Glomerular endothelial cell (primary cell): ENCODE results near the gene LRCH1. TPM values are rescaled to one million over a fixed set of nuclear protein-coding genes. Genes with fewer than 3 reads are reported as not detected.
"Not testable (repeated sequence)": the region's sequence is repeated elsewhere in the genome, so short reads cannot be mapped to it uniquely, and the experiment has no call there.

Experiments
- DNase-seq: peaks from one replicate; pipeline ENCODE4 v3.0.0-alpha.2; 2011; ENCODE audit warnings: low read depth, low spot score; ENCODE audit errors: extremely low read depth
- total RNA-seq: library from RNA; depleted of rRNA; stranded (reverse); fragments of >200 nt; gene quantifications from 2 replicates; pipeline ENCODE4 v1.2.3, GENCODE V29; 2015

LRCH1 gene
- total RNA-seq, 1 donor from 2014 or later = 36.8 TPM

- DNase-seq = no peak
Measured at GRCh38 chr13:46745706-46746105, 192.7 kb downstream of the LRCH1 start.

GRCh38 chr13:46747031-46747820, 194.3 kb downstream of the LRCH1 start:
- DNase-seq = no peak

GRCh38 chr13:46748300-46748699, 195.3 kb downstream of the LRCH1 start:
- no peak for DNase-seq

- DNase-seq = no peak
Measured at GRCh38 chr13:46749951-46750350, 197.0 kb downstream of the LRCH1 start.

GRCh38 chr13:46751811-46752635, 199.1 kb downstream of the LRCH1 start:
- DNase-seq = no peak

- DNase-seq = no peak
Measured at GRCh38 chr13:46753137-46753536, 200.2 kb downstream of the LRCH1 start.

- no peak for DNase-seq
Measured at GRCh38 chr13:46753917-46754316, 200.9 kb downstream of the LRCH1 start.

- DNase-seq = no peak
Measured at GRCh38 chr13:46754812-46755211, 201.8 kb downstream of the LRCH1 start.

- DNase-seq = not testable (repeated sequence)
Measured at GRCh38 chr13:46755508-46755907, 202.5 kb downstream of the LRCH1 start.

- no peak for DNase-seq
Measured at GRCh38 chr13:46756977-46757376, 204.0 kb downstream of the LRCH1 start.

- DNase-seq = no peak
Measured at GRCh38 chr13:46757640-46758039, 204.7 kb downstream of the LRCH1 start.

GRCh38 chr13:46759846-46760245, 206.9 kb downstream of the LRCH1 start:
- DNase-seq = no peak

- no peak for DNase-seq
Measured at GRCh38 chr13:46761174-46761573, 208.2 kb downstream of the LRCH1 start.

- no peak for DNase-seq
Measured at GRCh38 chr13:46761866-46762265, 208.9 kb downstream of the LRCH1 start.

- DNase-seq = not testable (repeated sequence)
Measured at GRCh38 chr13:46769925-46770324, 217.0 kb downstream of the LRCH1 start.

GRCh38 chr13:46771693-46772092, 218.7 kb downstream of the LRCH1 start:
- DNase-seq = no peak

GRCh38 chr13:46773541-46773940, 220.6 kb downstream of the LRCH1 start:
- no peak for DNase-seq

GRCh38 chr13:46775385-46776107, 222.6 kb downstream of the LRCH1 start:
- DNase-seq = no peak

GRCh38 chr13:46778095-46778494, 225.1 kb downstream of the LRCH1 start:
- DNase-seq = no peak

- DNase-seq = no peak
Measured at GRCh38 chr13:46778890-46779289, 225.9 kb downstream of the LRCH1 start.

- no peak for DNase-seq
Measured at GRCh38 chr13:46782066-46782465, 229.1 kb downstream of the LRCH1 start.
